Neural cell (in vitro differentiated cells): ENCODE measurements around the gene PTGES. TPM values are rescaled to one million over a fixed set of nuclear protein-coding genes. Genes with fewer than 3 reads are reported as not detected.

ENCODE experiments used
- H2AFZ ChIP-seq: fragments of 200-600, 300-800 bp; sonication (generic), shearing (Covaris generic); 2 replicates; pipeline ENCODE4 v1.6.0; 2014; ENCODE audit warnings: low read depth, mild to moderate bottlenecking, antibody characterized with exemption, low read length, moderate library complexity
- H3F3A ChIP-seq: fragments of 200-600 bp; shearing (Covaris generic); 2 replicates; pipeline ENCODE4 v1.6.1; 2016; ENCODE audit warnings: mild to moderate bottlenecking, moderate library complexity, mixed read lengths, antibody characterized with exemption, low read length; ENCODE audit not compliant: insufficient read depth, poor library complexity, severe bottlenecking
- H3K27ac ChIP-seq: fragments of 200-600, 300-800 bp; sonication (generic), shearing (Covaris generic); 2 replicates; pipeline ENCODE4 v1.5.1; 2014; ENCODE audit warnings: mild to moderate bottlenecking, low read length, moderate library complexity
- H3K27me3 ChIP-seq: fragments of 300-800, 200-600 bp; sonication (generic), shearing (Covaris generic); 2 replicates; pipeline ENCODE4 v1.6.0; 2014; ENCODE audit warnings: mild to moderate bottlenecking, low read depth, low read length, moderate library complexity; ENCODE audit not compliant: insufficient read depth
- H3K36me3 ChIP-seq: fragments of 300-800, 200-600 bp; sonication (generic), shearing (Covaris generic); 2 replicates; pipeline ENCODE4 v1.5.1; 2014; ENCODE audit warnings: mild to moderate bottlenecking, antibody characterized with exemption, low read length, moderate library complexity; ENCODE audit not compliant: insufficient read depth
- H3K4me2 ChIP-seq: fragments of 300-800, 200-600 bp; sonication (generic), shearing (Covaris generic); 2 replicates; pipeline ENCODE4 v1.6.0; 2014; ENCODE audit warnings: mild to moderate bottlenecking, low read length
- H3K4me3 ChIP-seq: fragments of 300-800, 200-600 bp; sonication (generic), shearing (Covaris generic); 2 replicates; pipeline ENCODE4 v1.5.1; 2014; ENCODE audit warnings: mild to moderate bottlenecking, low read length, moderate library complexity
- H3K79me2 ChIP-seq: fragments of 200-600 bp; shearing (Covaris generic); replicated peaks from 2 replicates; pipeline ENCODE4 v1.6.0; 2014; ENCODE audit warnings: mild to moderate bottlenecking, low read length, moderate library complexity; ENCODE audit not compliant: insufficient read depth
- H3K9ac ChIP-seq: fragments of 300-800, 200-600 bp; sonication (generic), shearing (Covaris generic); 2 replicates; pipeline ENCODE4 v1.6.1; 2016; ENCODE audit warnings: mild to moderate bottlenecking, low read length, mixed read lengths
- H3K9me2 ChIP-seq: fragments of 200-600 bp; shearing (Covaris generic); 2 replicates; pipeline ENCODE4 v1.6.1; 2016; ENCODE audit warnings: mild to moderate bottlenecking, low read length, mixed read lengths; ENCODE audit not compliant: insufficient read depth
- H3K9me3 ChIP-seq: fragments of 200-600, 300-800 bp; sonication (generic), shearing (Covaris generic); 2 replicates; pipeline ENCODE4 v1.6.1; 2016; ENCODE audit warnings: mild to moderate bottlenecking, mixed run types, low read length, moderate library complexity, mixed read lengths
- H4K20me1 ChIP-seq: fragments of 200-600 bp; shearing (Covaris generic); 2 replicates; pipeline ENCODE4 v1.6.1; 2016; ENCODE audit warnings: mild to moderate bottlenecking, mixed run types; ENCODE audit not compliant: insufficient read depth
- CTCF ChIP-seq: fragments of 450-650 bp; IDR thresholded peaks from 2 replicates; pipeline ENCODE4 v1.5.1; 2014; ENCODE audit warnings: antibody characterized with exemption, mild to moderate bottlenecking, moderate library complexity; ENCODE audit not compliant: poor library complexity, severe bottlenecking
- EP300 ChIP-seq: fragments of 450-650 bp; conservative IDR thresholded peaks from 2 replicates; pipeline ENCODE4 v1.6.1; 2014; ENCODE audit warnings: antibody characterized with exemption, mild to moderate bottlenecking, moderate library complexity; ENCODE audit not compliant: poor library complexity, severe bottlenecking
- EZH2 ChIP-seq: fragments of 200-600, 300-800 bp; shearing (Covaris generic), sonication (generic); IDR thresholded peaks from 2 replicates; pipeline ENCODE4 v1.6.1; 2014; ENCODE audit warnings: antibody characterized with exemption, low read length, borderline replicate concordance, mild to moderate bottlenecking; ENCODE audit not compliant: insufficient read depth, poor library complexity, severe bottlenecking
- MXI1 ChIP-seq: fragments of 450-650 bp; conservative IDR thresholded peaks from 2 replicates; pipeline ENCODE4 v1.6.1; 2014; ENCODE audit warnings: antibody characterized with exemption, mild to moderate bottlenecking; ENCODE audit not compliant: poor library complexity, severe bottlenecking
- POLR2AphosphoS5 ChIP-seq: IDR thresholded peaks from 2 replicates; pipeline ENCODE4 v1.6.1; 2012
- RAD21 ChIP-seq: fragments of 450-650 bp; conservative IDR thresholded peaks from 2 replicates; pipeline ENCODE4 v1.6.1; 2014; ENCODE audit warnings: antibody characterized with exemption, mild to moderate bottlenecking, moderate library complexity
- REST ChIP-seq: IDR thresholded peaks from 2 replicates; pipeline ENCODE4 v1.6.1; 2012; ENCODE audit warnings: borderline replicate concordance
- SMC3 ChIP-seq: fragments of 450-650 bp; conservative IDR thresholded peaks from 2 replicates; pipeline ENCODE4 v1.6.1; 2014; ENCODE audit warnings: antibody characterized with exemption, mild to moderate bottlenecking, moderate library complexity; ENCODE audit not compliant: poor library complexity
- TAF1 ChIP-seq: IDR thresholded peaks from 2 replicates; pipeline ENCODE4 v1.6.1; 2012; ENCODE audit warnings: low read depth
- polyA plus RNA-seq: library from polyadenylated mRNA; depleted of rRNA; stranded (reverse); fragments of >200 nt; gene quantifications from 2 replicates; pipeline ENCODE4 v1.2.3, GENCODE V29; 2014

PTGES gene
- polyA plus RNA-seq, 1 donor from 2014 or later = 0.63 TPM

- Histone ChIP-seq H2AFZ (no peak overlapping the region), H3K27ac (no peak overlapping the region), H3K27me3 (peaks cover 4% of the 10 kb centered on the region), H3K4me2 (no peak overlapping the region), H3F3A (no peaks in the 10 kb centered on the region), H4K20me1 (no peaks in the 10 kb centered on the region), H3K9me3 (no peaks in the 10 kb centered on the region), H3K79me2 (no peaks in the 10 kb centered on the region), H3K9ac (no peak overlapping the region), H3K9me2 (no peaks in the 10 kb centered on the region), H3K36me3 (no peaks in the 10 kb centered on the region), H3K4me3 (no peak overlapping the region)
- TF ChIP-seq CTCF (no peak), EP300 (no peak), EZH2 (no peak), POLR2AphosphoS5 (no peak), SMC3 (no peak), REST (no peak), MXI1 (no peak), TAF1 (no peak), RAD21 (no peak)
Observed at GRCh38 chr9:129732946-129733631, 19.8 kb downstream of the PTGES start.

DNA sequence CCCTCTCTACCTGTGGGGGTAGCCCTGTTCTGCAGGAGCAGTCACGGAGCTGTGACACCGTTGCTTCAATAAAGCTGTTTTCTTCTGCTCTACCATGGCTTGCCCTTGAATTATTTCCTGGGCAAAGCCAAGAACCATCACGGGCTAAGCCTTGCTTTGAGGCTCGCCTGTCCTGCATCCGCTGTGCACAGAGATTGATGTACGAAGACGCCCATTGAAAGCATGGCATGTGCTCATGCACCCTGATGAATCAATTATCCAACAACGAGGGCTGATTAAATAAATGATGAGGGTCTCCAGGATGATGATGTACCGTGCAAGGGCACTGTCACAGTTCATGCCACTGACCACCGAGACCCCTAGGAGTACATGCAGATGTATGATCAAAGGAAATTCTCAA is 20.7 kb downstream of the PTGES start:
- Histone ChIP-seq H3K36me3 (no peaks in the 10 kb centered on the region), H3K9me3 (no peaks in the 10 kb centered on the region), H3F3A (no peaks in the 10 kb centered on the region), H3K4me3 (no peak overlapping the region), H3K9me2 (no peaks in the 10 kb centered on the region), H3K4me2 (no peak overlapping the region), H3K27ac (no peak overlapping the region), H4K20me1 (no peaks in the 10 kb centered on the region), H3K79me2 (no peaks in the 10 kb centered on the region), H2AFZ (no peak overlapping the region), H3K9ac (no peak overlapping the region), H3K27me3 (no peaks in the 10 kb centered on the region)
- TF ChIP-seq EP300 (no peak), SMC3 (no peak), CTCF (no peak), EZH2 (no peak), RAD21 (no peak), POLR2AphosphoS5 (no peak), MXI1 (no peak), TAF1 (no peak), REST (no peak)
